HG02759 (cell line): ENCODE measurements around the gene PGC.

ENCODE experiments used
- ATAC-seq: cut with Tn5 transposase; IDR thresholded peaks from one replicate; pipeline ENCODE4 v1.9.1; 2021; ENCODE audit warnings: mild to moderate bottlenecking, moderate library complexity; ENCODE audit not compliant: unreplicated experiment

The PGC gene

DNA sequence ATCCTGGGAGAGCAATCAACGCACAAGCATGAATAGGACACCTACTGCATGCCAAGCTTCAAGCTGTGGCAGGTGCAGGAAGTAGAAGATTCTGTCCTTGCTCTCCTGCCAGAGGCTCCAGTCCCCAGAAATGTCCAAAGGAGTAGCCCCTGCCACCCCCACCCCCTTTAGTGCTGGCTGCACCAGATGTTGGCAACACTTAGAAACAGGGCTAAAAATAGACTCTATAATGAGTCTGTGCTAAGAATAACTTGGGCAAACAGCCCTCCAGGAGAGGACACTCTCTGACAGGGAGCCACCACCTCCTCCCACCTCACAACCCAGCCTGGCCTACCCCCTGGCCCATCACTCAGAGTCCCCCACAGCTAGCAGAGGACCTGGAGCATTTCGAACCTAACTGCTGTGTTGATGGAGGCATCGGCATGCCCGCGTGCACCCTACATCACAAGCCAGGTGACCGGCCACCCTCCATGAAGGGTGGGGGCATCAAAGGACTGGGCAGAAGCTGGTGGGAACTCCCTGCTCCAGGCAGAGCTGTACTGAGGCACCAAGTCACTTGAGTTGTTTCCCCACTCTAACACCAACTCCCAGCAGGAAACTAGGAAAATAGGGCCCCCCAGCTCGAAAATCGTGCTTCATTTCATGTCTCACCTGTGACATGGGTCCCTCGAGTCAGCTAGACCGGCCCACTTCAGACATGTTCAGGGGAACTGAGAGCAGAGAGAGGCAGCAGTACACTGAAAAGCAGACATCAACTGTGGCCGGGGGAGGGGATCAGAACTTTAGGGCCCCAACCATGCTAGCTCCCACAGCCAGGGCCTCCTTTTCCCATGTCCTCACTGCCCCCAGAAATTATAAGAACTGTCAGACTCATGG, 30.4 kb downstream of the PGC start:
- no peak for ATAC-seq

DNA sequence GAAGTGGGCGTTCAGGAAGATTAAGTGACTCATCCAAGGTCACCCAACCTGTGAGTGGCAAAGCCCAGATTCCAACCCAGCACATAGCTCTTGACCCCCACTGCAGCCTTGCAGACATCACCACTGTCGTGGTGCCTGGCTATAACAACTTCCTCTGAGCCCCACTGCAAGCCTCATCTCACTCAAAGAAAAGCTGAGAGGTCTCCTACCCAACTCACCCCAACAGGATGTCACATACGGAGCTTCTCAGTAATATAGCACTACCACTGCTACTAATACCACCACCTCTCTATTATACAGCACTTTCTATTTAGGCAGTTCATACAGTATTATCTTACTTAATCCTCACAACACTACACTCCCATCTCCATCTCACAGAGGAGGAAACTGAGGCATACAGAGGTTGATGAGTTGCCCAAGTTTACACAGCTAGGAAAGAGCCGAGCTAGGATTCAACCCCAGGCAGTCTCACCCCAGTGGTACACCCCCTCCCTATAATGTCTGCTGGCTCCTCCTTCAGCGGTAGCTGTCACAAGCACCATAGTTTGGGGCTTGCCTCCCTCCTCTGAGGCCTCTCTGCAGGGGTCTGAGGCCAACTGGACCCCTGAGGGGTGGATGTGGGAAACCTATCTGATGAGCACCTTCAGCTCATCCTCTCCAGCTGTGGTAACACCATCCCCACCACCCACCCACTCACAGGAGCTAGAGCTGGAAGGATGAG, 31.2 kb downstream of the PGC start:
- ATAC-seq = no peak

GRCh38 chr6:41714556-41715273, 32.5 kb downstream of the PGC start:
- no peak for ATAC-seq

GRCh38 chr6:41713650-41714291, 33.4 kb downstream of the PGC start:
- peak; percentile 78 for ATAC-seq

DNA sequence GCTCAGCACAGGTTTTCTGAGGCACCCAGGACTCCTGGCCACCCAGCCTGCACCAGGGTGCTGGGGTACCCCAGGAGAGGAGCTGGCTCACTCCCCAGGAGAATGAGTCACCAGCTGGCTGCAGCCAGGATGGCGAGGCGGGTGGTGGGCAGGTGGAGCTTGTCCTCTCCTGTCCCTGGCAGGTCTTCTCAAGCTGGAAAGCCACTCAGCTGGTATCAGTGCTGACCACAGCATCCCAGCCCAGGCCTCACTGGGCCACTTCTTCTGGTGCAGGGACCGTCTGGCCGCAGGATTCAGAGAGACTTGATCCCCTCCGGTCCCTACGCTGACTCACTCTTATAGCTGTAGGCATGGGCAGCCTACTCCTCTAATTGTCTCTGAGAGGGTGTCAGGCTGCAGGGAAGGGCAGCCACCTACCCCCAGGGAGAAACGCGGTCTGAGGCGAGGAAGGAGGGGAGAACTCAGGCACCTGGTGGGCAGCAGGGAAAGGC, 34.0 kb downstream of the PGC start:
- ATAC-seq = peak; percentile 28

DNA sequence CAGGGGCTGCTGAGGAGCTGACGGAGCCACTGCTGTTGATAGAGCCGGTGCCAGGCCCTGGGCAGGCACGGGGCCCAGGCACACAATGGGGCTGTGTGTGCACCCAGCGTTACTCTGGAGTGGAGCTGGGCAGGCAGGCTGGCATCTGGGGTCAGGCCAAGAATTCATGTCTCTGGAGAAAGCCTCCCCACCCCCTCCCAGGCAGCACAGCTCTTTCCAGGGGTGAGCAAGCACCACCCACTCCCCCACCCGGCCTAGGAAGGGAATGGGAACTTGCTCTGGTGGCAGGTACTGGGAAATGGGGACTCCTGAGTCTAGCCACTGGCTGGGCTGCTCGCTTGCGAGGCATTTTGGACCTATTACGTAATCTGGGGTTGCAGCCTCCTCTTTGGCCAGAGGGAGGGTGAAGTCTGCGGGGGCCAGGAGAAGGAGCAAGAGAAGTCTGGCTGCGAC, 34.5 kb downstream of the PGC start:
- ATAC-seq = no peak

DNA sequence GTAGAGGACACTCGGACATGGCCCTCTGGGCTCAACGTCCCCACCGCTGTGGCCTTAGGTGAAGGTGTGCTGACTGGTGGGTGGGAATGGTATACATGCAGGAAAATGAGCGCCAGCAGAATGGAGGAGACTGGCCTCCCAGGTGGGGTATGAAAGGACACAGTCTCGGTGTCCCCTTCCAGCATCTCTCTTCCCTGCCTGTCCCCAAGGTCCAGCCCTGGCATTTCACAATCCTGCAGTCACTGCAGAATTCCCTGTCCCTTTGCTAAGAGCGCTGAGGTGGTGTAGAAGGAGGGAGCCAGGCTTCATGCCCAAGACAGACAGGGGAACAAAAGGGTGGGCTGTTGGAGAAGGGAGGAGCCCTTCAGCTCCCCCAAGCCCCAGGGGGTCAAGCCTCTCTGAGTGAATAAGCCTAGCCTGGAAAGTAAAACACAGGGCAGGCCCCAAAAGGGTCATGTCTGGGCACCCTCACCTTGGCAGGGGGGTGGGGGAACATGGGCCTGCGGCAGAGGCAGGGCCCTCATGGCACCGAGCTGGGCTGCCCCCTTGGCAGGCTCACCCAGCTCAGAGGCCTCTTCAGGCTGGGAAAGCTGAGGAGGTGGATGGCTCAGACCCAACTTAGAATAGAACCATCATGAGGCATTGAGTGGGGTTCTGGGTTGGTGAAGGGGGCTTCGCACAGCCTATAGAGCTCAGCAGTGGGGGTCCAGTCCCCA, 35.7 kb downstream of the PGC start:
- ATAC-seq = no peak

- ATAC-seq = no peak
Measured at GRCh38 chr6:41709375-41709774, 37.8 kb downstream of the PGC start.

DNA sequence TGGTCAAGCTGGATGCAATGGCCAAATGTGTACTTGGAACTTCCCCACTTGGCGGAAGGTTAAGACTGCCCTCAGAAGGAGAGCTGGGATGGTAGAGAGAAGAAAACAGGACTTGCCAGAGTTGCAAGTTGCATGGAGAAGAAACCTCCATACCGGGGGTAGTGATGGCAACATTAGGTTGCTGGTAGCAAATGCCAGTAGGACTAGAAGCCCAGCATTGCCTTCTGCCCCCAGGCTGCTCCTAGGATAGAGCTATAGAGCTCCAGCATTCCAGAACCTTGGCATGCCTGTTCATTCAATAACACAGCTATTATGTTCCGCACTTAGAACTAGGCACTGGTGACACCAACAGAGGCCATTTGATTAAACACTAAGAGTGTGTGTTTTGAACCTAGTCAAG, 38.3 kb downstream of the PGC start:
- no peak for ATAC-seq

DNA sequence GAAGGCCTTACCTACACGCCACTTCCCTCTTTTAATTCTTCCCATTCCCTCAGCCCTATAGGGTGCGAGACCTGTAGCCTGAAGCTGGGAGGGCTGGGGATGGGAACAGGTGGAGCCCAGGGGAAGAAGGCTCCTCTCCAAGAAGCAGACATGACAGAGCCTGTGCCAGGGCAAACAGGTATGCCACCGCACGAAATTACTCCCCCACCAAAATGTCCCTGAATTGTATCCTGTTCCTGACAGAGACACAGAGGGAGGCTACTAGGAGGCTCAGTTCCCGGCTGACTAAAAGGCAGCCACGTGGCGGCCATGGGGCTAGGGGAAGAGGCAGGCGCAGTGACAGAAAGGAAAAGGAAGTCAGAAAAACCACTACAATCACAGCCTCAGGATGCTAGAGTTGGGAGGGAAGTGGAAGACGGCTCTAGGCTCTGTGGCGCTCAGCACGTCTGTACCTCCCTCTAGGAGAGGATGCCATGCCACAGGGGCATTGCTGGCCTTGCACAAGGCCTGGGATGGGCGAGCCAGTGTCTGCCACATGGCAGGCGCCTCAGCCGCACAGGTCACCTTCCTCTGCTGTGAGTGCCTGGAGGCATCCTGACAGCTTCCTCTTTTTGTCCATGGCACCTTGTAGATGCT, 39.5 kb downstream of the PGC start:
- ATAC-seq = no peak

DNA sequence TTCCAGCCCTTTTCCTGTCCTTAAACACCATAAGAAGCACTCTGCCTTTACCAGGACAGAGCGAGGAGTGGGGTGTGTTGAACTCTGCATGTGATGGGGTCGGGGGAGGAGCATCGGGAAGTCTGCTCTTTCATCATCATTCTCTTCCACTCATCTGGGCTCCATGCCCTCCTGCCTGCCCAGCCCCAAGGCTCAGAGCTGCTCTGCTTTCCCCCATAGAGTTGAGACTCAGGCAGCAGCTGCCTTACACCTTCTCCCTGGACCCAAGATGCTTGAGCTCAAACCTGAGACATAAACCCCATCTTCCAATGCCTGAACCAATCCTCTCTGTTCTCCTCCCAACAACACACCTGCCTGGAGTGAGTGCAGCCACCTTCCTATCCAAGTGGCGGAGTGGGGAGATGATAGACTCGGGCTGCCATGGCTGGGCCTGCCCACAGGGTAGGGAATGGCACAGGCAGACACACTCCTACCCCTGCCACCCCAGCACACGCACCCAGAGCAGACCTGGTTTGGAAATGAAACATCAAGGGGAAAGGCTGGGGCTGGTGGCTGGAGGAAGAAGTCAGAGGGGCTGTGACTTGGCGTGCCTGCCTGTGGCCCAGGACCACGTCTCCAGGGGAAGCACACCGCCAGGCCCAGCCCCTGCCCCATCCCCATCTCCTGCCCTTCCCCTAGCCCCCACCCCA, 40.2 kb downstream of the PGC start:
- no peak for ATAC-seq

GRCh38 chr6:41705996-41706835, 41.0 kb downstream of the PGC start:
- ATAC-seq = peak; percentile 78

- ATAC-seq = no peak
Measured at GRCh38 chr6:41705311-41705995, 41.7 kb downstream of the PGC start.

DNA sequence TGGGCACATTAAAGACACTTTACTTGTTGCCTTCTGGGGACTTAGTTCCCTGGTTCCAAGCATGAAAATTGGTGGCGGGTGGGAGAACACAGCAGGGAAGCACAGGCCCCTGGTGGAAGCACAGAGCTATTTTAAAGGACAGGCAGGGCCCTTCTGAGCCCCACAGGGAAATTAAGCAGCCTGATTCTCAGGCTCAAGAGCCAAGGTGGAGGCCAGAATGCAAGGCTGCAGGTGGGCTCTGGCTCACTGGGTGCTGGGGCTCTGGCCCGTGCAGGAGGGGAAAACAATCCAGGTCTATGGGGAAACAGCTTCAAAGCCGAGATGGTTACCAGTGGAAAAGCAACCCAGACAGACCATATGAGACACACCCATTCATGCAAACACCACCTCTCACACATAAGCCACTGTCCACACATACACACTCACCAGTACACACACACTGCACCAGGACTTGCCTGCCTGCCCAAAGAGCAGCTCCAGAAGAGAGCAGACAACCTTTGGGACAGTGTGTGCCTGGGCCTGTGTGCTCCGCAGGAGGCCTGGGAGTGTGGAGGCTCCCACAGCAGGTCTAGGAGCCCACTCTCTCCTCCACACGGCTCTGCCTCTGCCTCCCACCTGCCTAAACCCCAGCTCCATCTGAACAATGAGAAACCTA, 42.4 kb downstream of the PGC start:
- no peak for ATAC-seq

DNA sequence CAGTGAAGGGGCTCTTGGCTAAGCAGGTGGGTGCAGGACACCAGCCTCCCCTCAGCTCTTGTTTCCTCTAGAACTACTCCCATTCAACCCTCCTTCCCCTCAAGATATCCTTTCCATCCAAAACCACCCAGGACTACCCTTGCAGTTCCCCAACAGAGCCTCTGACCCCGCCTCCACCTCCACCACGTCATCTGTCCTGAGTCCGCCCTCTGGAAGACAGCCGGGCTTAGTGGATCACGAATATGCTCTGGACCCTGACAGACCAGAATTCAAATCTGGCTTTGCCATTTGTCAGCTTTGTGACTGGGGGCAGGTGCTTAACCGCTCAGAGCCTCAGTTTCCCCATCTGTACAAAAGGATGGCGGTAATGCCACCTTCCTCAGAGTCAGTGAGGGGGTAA, 43.2 kb downstream of the PGC start:
- ATAC-seq = no peak

DNA sequence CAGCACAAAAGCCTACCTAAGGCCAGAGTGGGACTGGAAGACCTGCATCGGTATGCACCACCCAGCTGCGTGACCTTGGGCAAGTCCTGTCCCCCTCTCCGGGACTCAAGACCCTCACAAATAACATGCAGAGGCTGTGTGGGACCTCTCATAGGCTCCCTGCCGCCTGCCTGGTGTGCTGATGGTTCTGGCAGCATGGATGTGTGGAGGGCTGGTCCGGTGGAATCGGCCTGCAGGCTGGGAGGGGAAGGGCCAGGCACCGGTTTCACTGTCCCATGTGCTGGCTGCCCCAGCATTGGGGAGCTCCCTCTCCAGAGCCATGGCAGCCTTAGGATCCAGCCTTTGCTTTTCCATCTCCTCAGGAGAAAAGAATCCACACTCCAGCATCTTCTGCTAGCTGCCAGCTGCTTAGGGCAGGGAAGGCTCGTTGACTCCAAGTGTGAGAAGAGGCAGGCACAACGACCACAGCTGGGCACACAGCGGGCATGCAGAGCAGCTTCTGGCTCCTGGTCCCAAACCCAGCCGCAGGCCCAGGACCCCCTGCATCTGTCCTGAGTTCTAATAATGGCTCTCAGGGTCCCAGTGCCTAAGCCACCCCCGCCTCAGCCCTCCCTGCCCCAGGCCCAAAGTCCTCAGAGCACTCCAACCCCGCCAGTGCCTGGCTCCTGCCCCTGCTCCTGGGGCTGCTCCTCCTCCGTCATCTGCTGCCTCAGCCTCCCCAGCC, 44.3 kb downstream of the PGC start:
- ATAC-seq = no peak
